GM12801 (cell line): ENCODE data around the gene AOC3.

ENCODE experiments used
- TF ChIP-seq, protein P1 (sequence below): IDR thresholded peaks from one replicate; pipeline ENCODE4 v1.5.1; 2011; ENCODE audit warnings: control low read depth; ENCODE audit not compliant: insufficient read length; ENCODE audit errors: extremely low read depth

AOC3 gene

DNA sequence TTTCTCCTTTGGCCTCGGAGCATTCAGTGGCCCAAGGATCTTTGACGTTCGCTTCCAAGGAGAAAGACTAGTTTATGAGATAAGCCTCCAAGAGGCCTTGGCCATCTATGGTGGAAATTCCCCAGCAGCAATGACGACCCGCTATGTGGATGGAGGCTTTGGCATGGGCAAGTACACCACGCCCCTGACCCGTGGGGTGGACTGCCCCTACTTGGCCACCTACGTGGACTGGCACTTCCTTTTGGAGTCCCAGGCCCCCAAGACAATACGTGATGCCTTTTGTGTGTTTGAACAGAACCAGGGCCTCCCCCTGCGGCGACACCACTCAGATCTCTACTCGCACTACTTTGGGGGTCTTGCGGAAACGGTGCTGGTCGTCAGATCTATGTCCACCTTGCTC is 1.4 kb downstream of the AOC3 start:
- TF ChIP-seq, protein P1, sequence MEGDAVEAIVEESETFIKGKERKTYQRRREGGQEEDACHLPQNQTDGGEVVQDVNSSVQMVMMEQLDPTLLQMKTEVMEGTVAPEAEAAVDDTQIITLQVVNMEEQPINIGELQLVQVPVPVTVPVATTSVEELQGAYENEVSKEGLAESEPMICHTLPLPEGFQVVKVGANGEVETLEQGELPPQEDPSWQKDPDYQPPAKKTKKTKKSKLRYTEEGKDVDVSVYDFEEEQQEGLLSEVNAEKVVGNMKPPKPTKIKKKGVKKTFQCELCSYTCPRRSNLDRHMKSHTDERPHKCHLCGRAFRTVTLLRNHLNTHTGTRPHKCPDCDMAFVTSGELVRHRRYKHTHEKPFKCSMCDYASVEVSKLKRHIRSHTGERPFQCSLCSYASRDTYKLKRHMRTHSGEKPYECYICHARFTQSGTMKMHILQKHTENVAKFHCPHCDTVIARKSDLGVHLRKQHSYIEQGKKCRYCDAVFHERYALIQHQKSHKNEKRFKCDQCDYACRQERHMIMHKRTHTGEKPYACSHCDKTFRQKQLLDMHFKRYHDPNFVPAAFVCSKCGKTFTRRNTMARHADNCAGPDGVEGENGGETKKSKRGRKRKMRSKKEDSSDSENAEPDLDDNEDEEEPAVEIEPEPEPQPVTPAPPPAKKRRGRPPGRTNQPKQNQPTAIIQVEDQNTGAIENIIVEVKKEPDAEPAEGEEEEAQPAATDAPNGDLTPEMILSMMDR = no peak

DNA sequence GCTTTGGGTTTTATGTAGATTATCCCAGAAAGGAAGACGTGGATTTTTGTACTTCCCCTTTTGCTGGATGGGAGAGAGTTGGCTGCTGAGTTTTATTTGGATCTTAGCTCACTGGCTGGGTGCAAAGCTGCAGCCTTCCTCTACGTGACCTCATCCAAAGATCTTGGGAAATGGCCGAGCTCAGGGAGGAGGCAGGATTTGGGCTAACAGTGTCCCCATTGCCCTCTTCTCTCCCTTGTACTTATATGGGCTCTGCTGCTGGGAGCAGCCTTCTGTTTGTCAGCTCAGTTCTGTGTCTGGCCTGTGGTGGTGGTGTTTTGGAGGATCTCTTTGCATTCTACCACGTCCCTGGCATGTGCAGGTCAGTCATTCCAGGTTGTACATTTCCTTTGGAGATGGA is 2.0 kb downstream of the AOC3 start:
- TF ChIP-seq, protein P1 = no peak

DNA sequence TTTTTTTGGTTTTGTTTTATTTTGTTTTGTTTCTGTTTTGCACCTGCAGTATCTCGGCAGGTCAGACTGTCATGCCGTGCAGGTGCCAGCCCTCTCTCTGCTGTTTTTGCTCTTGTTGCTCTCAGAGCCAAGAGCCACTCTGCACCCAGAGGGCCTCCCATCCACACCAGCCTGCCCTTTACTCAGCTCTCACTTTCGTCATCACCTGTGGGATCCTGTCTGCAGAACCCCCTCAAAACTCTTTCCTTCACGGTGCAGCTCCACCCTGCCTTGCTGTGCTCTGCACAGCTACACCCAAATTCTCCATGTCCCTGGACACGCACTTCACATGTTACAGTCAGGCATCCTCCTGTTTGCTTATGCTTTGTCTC is 2.6 kb downstream of the AOC3 start:
- TF ChIP-seq, protein P1 = no peak

DNA sequence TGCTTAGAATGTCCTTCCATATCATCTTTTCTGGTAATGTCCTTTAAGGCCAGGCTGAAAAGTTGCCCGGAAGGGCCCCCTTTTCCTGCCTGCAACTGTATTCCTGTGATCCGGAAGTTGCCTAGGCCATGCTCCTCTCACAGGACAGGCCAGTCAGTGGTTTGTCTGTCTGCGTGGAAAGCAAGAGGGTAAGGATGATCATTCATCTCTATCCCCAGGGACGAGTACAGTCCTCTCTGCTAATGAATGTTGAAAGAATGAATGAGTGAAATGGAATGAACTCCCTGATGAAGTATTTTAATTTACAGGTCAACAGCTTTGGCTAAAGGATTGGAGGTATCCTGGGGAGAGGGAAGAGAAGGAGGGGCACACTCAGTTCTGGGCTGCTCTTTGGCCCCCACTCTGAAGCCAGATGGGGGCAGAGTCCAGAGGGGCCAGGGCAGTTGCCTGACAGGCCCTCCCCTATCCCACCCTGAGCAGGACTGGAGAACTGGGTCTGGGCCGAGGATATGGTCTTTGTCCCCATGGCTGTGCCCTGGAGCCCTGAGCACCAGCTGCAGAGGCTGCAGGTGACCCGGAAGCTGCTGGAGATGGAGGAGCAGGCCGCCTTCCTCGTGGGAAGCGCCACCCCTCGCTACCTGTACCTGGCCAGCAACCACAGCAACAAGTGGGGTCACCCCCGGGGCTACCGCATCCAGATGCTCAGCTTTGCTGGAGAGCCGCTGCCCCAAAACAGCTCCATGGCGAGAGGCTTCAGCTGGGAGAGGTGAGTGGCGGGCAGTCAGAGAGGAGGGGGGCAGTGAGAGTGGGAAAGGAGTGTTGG is 3.2 kb downstream of the AOC3 start:
- TF ChIP-seq, protein P1 = no peak

DNA sequence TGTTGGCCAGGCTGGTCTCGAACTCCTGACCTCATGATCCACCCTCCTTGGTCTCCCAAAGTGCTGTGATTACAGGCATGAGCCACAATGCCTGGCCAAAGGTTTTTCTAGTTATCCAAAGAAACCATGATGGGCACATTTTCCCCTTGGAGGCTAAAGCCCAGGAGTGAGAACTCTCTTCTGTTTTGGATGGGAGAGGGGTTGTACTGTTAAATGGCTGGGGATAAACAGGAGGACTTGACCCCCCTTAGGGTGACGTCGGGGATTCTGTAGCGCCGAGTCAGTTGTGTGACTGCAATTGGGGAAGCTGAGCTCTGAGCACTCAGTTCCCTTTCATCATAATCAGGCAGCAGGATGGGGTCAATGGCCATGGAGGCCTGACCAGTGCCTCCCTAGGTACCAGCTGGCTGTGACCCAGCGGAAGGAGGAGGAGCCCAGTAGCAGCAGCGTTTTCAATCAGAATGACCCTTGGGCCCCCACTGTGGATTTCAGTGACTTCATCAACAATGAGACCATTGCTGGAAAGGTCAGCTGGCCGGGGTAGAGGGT is 4.1 kb downstream of the AOC3 start:
- TF ChIP-seq, protein P1 = no peak

DNA sequence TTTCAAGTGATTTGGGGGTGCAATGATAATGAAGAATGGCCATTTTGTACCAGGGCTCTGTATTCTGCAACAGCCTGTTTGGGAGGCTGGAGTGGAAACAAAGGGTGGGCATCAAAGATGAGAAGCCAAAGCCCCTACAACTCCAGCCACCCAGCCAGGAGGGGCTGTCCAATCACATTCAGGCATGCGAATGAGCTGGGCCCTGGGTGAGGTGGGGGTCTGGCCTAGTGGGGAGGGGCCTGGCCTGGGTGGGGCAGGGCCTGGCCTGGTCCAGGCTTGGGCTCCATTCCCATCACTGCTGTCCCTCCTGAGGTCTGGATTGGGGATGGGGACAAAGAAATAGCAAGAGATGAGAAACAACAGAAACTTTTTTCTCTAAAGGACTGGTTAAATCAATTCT is 6.4 kb downstream of the AOC3 start:
- TF ChIP-seq, protein P1 = no peak

DNA sequence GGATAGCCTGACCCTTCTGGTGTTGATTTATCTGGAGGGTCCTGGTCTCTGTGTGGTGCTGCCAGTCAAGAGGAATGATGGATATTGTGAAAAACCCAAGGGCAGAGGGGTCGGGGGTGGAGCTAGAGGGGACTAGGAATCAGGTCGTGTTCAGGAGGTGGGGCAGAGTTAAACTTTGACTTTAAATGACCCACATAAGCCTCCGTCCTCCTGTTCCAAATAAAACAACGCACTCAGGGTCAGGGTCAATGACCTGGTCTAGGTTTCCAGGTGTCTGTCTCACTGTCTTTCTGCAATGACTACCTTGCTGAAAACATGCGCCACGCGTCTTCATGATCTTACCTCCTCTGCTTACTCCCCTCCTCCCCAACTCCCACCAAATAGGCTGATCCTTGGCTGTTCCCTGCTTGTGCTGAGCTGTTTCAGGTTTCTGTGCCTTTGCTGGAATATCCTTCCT is 14.7 kb downstream of the AOC3 start:
- TF ChIP-seq, protein P1 = no peak
